K562 (cell line): ENCODE data around the gene MINDY4. TPM values are rescaled to one million over a fixed set of nuclear protein-coding genes. Genes with fewer than 3 reads are reported as not detected.

Experiments used
- ADNP ChIP-seq: fragments of 200-800 bp; sonication (Bioruptor generic); IDR thresholded peaks from 2 replicates; pipeline ENCODE4 v1.6.1; 2016; ENCODE audit warnings: missing genetic modification characterization, missing compliant biosample characterization
- BDP1 ChIP-seq: IDR thresholded peaks from 3 replicates; pipeline ENCODE4 v1.6.1; 2011; ENCODE audit not compliant: insufficient read length, insufficient read depth
- EP300 ChIP-seq: IDR thresholded peaks from 2 replicates; pipeline ENCODE4 v1.6.1; 2012; ENCODE audit warnings: low read length, improper control_type of control experiment
- ETV6 ChIP-seq, 3 experiments: fragments of 150-350 bp in 1 of 3; sonication (generic) in 1 of 3; formaldehyde crosslinking in 1 of 3; IDR thresholded peaks; 2 replicates each; pipeline versions ENCODE4 v1.6.1 to v1.8.0; 2014 to 2022; ENCODE audit warnings: borderline replicate concordance in 2 of 3, low read depth in 2 of 3, antibody characterized with exemption in 1 of 3, low read length in 1 of 3, mild to moderate bottlenecking in 1 of 3, missing genetic modification reagents in 1 of 3
- HMG20A ChIP-seq: fragments of 450-650 bp; formaldehyde crosslinking; conservative IDR thresholded peaks from 2 replicates; pipeline ENCODE4 v1.4.0; 2020; ENCODE audit warnings: mild to moderate bottlenecking, mixed read lengths
- HMG20B ChIP-seq: fragments of 250-450 bp; sonication (Bioruptor Pico); IDR thresholded peaks from 2 replicates; pipeline ENCODE4 v1.5.0; 2021; ENCODE audit warnings: mild to moderate bottlenecking
- HMGN3 ChIP-seq: IDR thresholded peaks from 2 replicates; pipeline ENCODE4 v1.6.1; 2011; ENCODE audit warnings: borderline replicate concordance, low read depth, mild to moderate bottlenecking, mixed read lengths, low read length; ENCODE audit not compliant: insufficient read length; ENCODE audit errors: extremely low read depth
- MNT ChIP-seq, 2 experiments: fragments of 450-650 bp; conservative IDR thresholded peaks; 2 replicates each; pipeline ENCODE4 v1.6.1; 2017; ENCODE audit warnings: mild to moderate bottlenecking in 2 of 2, moderate library complexity in 2 of 2
- NCOA4 ChIP-seq: fragments of 450-650 bp; IDR thresholded peaks from 2 replicates; pipeline ENCODE4 v1.6.1; 2018; ENCODE audit warnings: mild to moderate bottlenecking; ENCODE audit not compliant: partially characterized antibody
- NEUROD1 ChIP-seq: fragments of 150-350 bp; IDR thresholded peaks from 2 replicates; pipeline ENCODE4 v1.6.1; 2014; ENCODE audit warnings: borderline replicate concordance, low read length, low read depth; ENCODE audit not compliant: partially characterized antibody
- OTX1 ChIP-seq: fragments of 450-650 bp; formaldehyde crosslinking; IDR thresholded peaks from 2 replicates; pipeline ENCODE4 v1.4.0; 2022; ENCODE audit warnings: mild to moderate bottlenecking
- PCBP1 ChIP-seq: fragments of 200-400 bp; formaldehyde crosslinking; IDR thresholded peaks from 2 replicates; pipeline ENCODE4 v1.6.1; 2018; ENCODE audit warnings: mild to moderate bottlenecking, low read depth, low read length; ENCODE audit not compliant: poor library complexity, severe bottlenecking
- PML ChIP-seq: IDR thresholded peaks from 2 replicates; pipeline ENCODE4 v1.6.1; 2012; ENCODE audit warnings: low read length, inconsistent platforms
- SMARCA5 ChIP-seq: fragments of 450-650 bp; IDR thresholded peaks from 2 replicates; pipeline ENCODE4 v1.6.1; 2016
- SMARCE1 ChIP-seq: fragments of 450-650 bp; IDR thresholded peaks from 2 replicates; pipeline ENCODE4 v1.7.1; 2016; ENCODE audit warnings: mild to moderate bottlenecking
- SP1 ChIP-seq: sonication (generic); formaldehyde crosslinking; IDR thresholded peaks from 2 replicates; pipeline ENCODE4 v1.8.1; 2022; ENCODE audit warnings: mild to moderate bottlenecking, missing genetic modification reagents
- SRSF9 ChIP-seq: fragments of 200-400 bp; formaldehyde crosslinking; IDR thresholded peaks from 2 replicates; pipeline ENCODE4 v1.6.1; 2017; ENCODE audit warnings: low read depth, low read length, borderline replicate concordance
- ZNF24 ChIP-seq: fragments of 450-650 bp; IDR thresholded peaks from 2 replicates; pipeline ENCODE4 v1.6.1; 2016
- ZNF511 ChIP-seq: sonication (generic); formaldehyde crosslinking; IDR thresholded peaks from 2 replicates; pipeline ENCODE4 v1.8.0; 2022; ENCODE audit warnings: mild to moderate bottlenecking, missing genetic modification reagents
- ZNF764 ChIP-seq: fragments of 250-450 bp; sonication (Bioruptor Pico); IDR thresholded peaks from 2 replicates; pipeline ENCODE4 v1.4.0; 2020; ENCODE audit warnings: low read depth, mild to moderate bottlenecking, moderate library complexity
- polyA plus RNA-seq, 8 experiments: library from polyadenylated mRNA; depleted of rRNA in 4 of 8; stranded (reverse) in 5 of 8; unstranded in 3 of 8; fragments of >200 nt; fragmentation: Nextera tagmentation in 2 of 8; fragmentation: Illumina TruSeq in 1 of 8; extraction: Ambion mirVana in 2 of 8; extraction: Trizol in 1 of 8; gene quantifications; 2 replicates each; pipeline versions ENCODE4 v1.2.1 to v1.2.3, GENCODE V29; 2011 to 2014; ENCODE audit warnings: inconsistent platforms in 1 of 8, missing spikeins in 1 of 8
- total RNA-seq, 7 experiments: library from RNA; depleted of rRNA in 6 of 7; stranded (reverse); fragments of >200 nt in 6 of 7; fragmentation: Illumina TruSeq in 2 of 7; extraction: Trizol in 2 of 7; gene quantifications; 2 replicates each; pipeline versions ENCODE4 v1.2.1 to v1.2.3, GENCODE V29; 2011 to 2021; ENCODE audit warnings: low replicate concordance in 1 of 7
- TF ChIP-seq, protein P1 (sequence below), 2 experiments: fragments of 450-650 bp in 1 of 2; sonication (generic) in 1 of 2; formaldehyde crosslinking in 1 of 2; IDR thresholded peaks in 1 of 2; conservative IDR thresholded peaks in 1 of 2; 2 replicates each; pipeline versions ENCODE4 v1.6.1 to v1.8.1; 2016 to 2023; ENCODE audit warnings: mild to moderate bottlenecking in 2 of 2, moderate library complexity in 2 of 2, inconsistent platforms in 1 of 2, missing genetic modification reagents in 1 of 2
- TF ChIP-seq, protein P2 (sequence below): sonication (generic); formaldehyde crosslinking; IDR thresholded peaks from 2 replicates; pipeline ENCODE4 v1.9.0; 2022; ENCODE audit warnings: mild to moderate bottlenecking, missing genetic modification reagents
- TF ChIP-seq, protein P3 (sequence below): fragments of 450-650 bp; IDR thresholded peaks from 2 replicates; pipeline ENCODE4 v1.6.1; 2018; ENCODE audit warnings: mild to moderate bottlenecking, low read depth; ENCODE audit not compliant: partially characterized antibody

The MINDY4 gene
- total and polyA plus RNA-seq, 9 of the 15 experiments (the other 6 are each of a cell fraction or from before 2014, with no cell fraction given): 2.1 to 16.7 (median 11.0) TPM

DNA sequence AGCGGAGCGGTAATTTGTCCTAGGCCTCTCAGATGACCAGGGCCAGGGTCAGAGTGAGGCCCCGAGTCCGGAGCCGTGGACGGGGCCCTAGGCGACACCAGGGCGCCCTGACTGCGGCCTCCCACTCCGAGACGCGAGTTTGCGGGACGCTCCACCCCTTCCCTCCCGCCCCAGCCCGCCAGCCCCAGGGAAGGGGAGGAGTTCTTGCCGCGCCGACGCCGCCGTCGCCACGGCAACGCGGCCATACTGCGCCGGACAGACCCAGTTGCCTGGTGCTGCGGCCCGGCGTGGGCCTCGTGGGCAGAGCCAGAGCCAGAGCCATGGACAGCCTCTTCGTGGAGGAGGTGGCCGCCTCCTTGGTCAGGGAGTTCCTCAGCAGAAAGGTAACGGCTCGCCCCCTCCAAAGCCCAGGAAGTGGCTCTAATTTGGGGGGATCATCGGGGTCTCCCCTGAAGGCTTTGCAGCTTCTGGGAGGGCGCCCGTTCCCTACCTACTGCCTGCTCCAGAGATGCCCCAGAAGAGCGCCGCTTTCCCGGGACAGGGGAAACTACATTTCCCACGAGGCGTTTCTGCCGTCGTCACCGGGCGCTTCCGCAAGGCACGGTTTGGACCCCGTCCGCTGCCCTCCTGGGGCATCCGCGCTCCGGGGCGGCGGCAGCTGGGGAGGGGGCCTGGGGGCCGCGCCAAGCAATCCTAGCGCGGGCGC, at the start of gene MINDY4 (continued):
- TF ChIP-seq OTX1 (CRISPR knock-in tag) (no peak), SMARCA5 (no peak), ETV6 (IDR thresholded peaks at IDR 0.05; ENCODE audit: borderline replicate concordance in 1 of 2, low read depth in 2 of 2, low read length in 1 of 2) (no peak), ETV6 (CRISPR knock-in tag; IDR thresholded peaks at IDR 0.05; ENCODE audit: borderline replicate concordance) (no peak), SRSF9 (no peak), SMARCE1 (no peak), ZNF764 (no peak), NEUROD1 (no peak), HMG20A (no peak), EP300 (no peak), PML (peak; percentile 49; the same call in 1 of the 2 replicates), HMG20B (no peak), NCOA4 (no peak), MNT (conservative IDR thresholded peaks at IDR 0.05) (peak in 1 of 2 experiments; percentile 79), HMGN3 (no peak), ADNP (tag) (no peak), BDP1 (no peak), ZNF511 (CRISPR knock-in tag) (peak; percentile 44; the same call in 1 of the 2 replicates), ZNF24 (no peak), SP1 (CRISPR knock-in tag) (peak; percentile 35; the same call in 1 of the 2 replicates), PCBP1 (peak; percentile 55)
- TF ChIP-seq, protein P1, sequence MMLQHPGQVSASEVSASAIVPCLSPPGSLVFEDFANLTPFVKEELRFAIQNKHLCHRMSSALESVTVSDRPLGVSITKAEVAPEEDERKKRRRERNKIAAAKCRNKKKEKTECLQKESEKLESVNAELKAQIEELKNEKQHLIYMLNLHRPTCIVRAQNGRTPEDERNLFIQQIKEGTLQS (IDR thresholded peaks at IDR 0.05): no peak
- TF ChIP-seq, protein P1 (CRISPR knock-in tag; conservative IDR thresholded peaks at IDR 0.05): no peak
- TF ChIP-seq, protein P2, sequence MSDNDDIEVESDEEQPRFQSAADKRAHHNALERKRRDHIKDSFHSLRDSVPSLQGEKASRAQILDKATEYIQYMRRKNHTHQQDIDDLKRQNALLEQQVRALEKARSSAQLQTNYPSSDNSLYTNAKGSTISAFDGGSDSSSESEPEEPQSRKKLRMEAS (CRISPR knock-in tag): peak; percentile 74
- TF ChIP-seq, protein P3, sequence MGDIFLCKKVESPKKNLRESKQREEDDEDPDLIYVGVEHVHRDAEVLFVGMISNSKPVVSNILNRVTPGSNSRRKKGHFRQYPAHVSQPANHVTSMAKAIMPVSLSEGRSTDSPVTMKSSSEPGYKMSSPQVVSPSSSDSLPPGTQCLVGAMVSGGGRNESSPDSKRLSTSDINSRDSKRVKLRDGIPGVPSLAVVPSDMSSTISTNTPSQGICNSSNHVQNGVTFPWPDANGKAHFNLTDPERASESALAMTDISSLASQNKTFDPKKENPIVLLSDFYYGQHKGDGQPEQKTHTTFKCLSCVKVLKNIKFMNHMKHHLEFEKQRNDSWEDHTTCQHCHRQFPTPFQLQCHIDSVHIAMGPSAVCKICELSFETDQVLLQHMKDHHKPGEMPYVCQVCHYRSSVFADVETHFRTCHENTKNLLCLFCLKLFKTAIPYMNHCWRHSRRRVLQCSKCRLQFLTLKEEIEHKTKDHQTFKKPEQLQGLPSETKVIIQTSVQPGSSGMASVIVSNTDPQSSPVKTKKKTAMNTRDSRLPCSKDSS: no peak
